Keratinocyte (primary cell): Measurements from ENCODE around the gene ZBTB26. TPM values are rescaled to one million over a fixed set of nuclear protein-coding genes. Genes with fewer than 3 reads are reported as not detected.

ENCODE experiments used
- DNase-seq: peaks from one replicate; pipeline ENCODE4 v3.0.0-alpha.2; 2011; ENCODE audit warnings: low read depth, missing footprints, low spot score
- FAIRE-seq: peaks from 2 replicates; lab custom pipeline; 2011; peaks lifted over from hg19 to GRCh38; lab: Jason Lieb, UNC
- H2AFZ ChIP-seq: 2 replicates; pipeline ENCODE4 v1.6.0; 2012; ENCODE audit warnings: low read length, control low read depth, inconsistent platforms; ENCODE audit not compliant: control insufficient read depth
- H3K27ac ChIP-seq: 2 replicates; pipeline ENCODE4 v1.5.1; 2011; ENCODE audit warnings: low read length; ENCODE audit not compliant: control insufficient read depth, insufficient read depth
- H3K27me3 ChIP-seq: 3 replicates; pipeline ENCODE4 v1.6.0; 2011; ENCODE audit warnings: low read length; ENCODE audit not compliant: control insufficient read depth, insufficient read depth; ENCODE audit errors: extremely low read depth
- H3K36me3 ChIP-seq, 2 experiments: 2 replicates in 1 of 2; 3 replicates in 1 of 2; pipeline ENCODE4 v1.5.1; 2011; ENCODE audit warnings: low read length in 2 of 2, mild to moderate bottlenecking in 1 of 2; ENCODE audit not compliant: control insufficient read depth in 2 of 2, insufficient read depth in 2 of 2; ENCODE audit errors: extremely low read depth in 1 of 2
- H3K4me1 ChIP-seq: 3 replicates; pipeline ENCODE4 v1.5.1; 2011; ENCODE audit warnings: low read length; ENCODE audit not compliant: control insufficient read depth, insufficient read depth; ENCODE audit errors: extremely low read depth
- H3K4me2 ChIP-seq: 3 replicates; pipeline ENCODE4 v1.6.0; 2011; ENCODE audit warnings: low read depth, low read length; ENCODE audit not compliant: control insufficient read depth, insufficient read depth; ENCODE audit errors: extremely low read depth
- H3K4me3 ChIP-seq, 3 experiments: fragments of 200-600 bp in 1 of 3; sonication (generic) in 1 of 3; 2 replicates in 2 of 3; 3 replicates in 1 of 3; pipeline ENCODE4 v1.5.1; 2011 to 2016; ENCODE audit warnings: low read length in 3 of 3, mild to moderate bottlenecking in 3 of 3, control low read depth in 2 of 3, inconsistent platforms in 1 of 3, low read depth in 1 of 3, mixed read lengths in 1 of 3, mixed run types in 1 of 3, moderate library complexity in 1 of 3; ENCODE audit not compliant: control insufficient read depth in 2 of 3, insufficient read depth in 2 of 3; ENCODE audit errors: extremely low read depth in 1 of 3
- H3K79me2 ChIP-seq: 2 replicates; pipeline ENCODE4 v1.6.0; 2012; ENCODE audit warnings: low read length; ENCODE audit not compliant: control insufficient read depth, insufficient read depth
- H3K9ac ChIP-seq: 3 replicates; pipeline ENCODE4 v1.6.0; 2011; ENCODE audit warnings: low read length; ENCODE audit not compliant: control insufficient read depth, insufficient read depth; ENCODE audit errors: extremely low read depth
- H3K9me1 ChIP-seq: 3 replicates; pipeline ENCODE4 v1.6.0; 2011; ENCODE audit warnings: low read length; ENCODE audit not compliant: control insufficient read depth, insufficient read depth; ENCODE audit errors: extremely low read depth
- H3K9me3 ChIP-seq: 2 replicates; pipeline ENCODE4 v1.5.1; 2012; ENCODE audit warnings: low read depth, low read length; ENCODE audit not compliant: control insufficient read depth
- H4K20me1 ChIP-seq: 3 replicates; pipeline ENCODE4 v1.6.0; 2011; ENCODE audit warnings: low read length; ENCODE audit not compliant: control insufficient read depth, insufficient read depth; ENCODE audit errors: extremely low read depth
- CTCF ChIP-seq, 3 experiments: IDR thresholded peaks in 1 of 3; conservative IDR thresholded peaks in 1 of 3; optimal IDR thresholded peaks in 1 of 3; 2 replicates in 2 of 3; 3 replicates in 1 of 3; pipeline versions ENCODE3 to v1.5.1; 2011; ENCODE audit warnings: low read length in 3 of 3, mild to moderate bottlenecking in 3 of 3, moderate library complexity in 2 of 3, control low read depth in 1 of 3, inconsistent platforms in 1 of 3; ENCODE audit not compliant: insufficient read depth in 2 of 3; ENCODE audit errors: extremely low read depth in 1 of 3
- EZH2 ChIP-seq: IDR thresholded peaks from one replicate; pipeline ENCODE4 v1.6.1; 2012; ENCODE audit warnings: inconsistent platforms, mild to moderate bottlenecking, low read length, moderate library complexity
- dilution Hi-C: fragments of 300-500 bp; cut with MboI; formaldehyde crosslinking; loops from one replicate; pipeline ENCODE4 v1.7.0; 2020; ENCODE audit warnings: low sequenced_read_pairs; ENCODE audit not compliant: extremely low pct_ligation_motif_present
- polyA plus RNA-seq, 5 experiments: library from polyadenylated mRNA; depleted of rRNA in 3 of 5; stranded (reverse) in 3 of 5; stranded (forward) in 1 of 5; unstranded in 1 of 5; fragments of >200 nt; gene quantifications; 1 replicate in 1 of 5; 2 replicates in 3 of 5; 3 replicates in 1 of 5; pipeline versions ENCODE4 v1.2.1 to v1.2.3, GENCODE V29; 2011 to 2012; ENCODE audit warnings: missing spikeins in 2 of 5, low read depth in 1 of 5, low replicate concordance in 1 of 5

The ZBTB26 gene
- polyA plus RNA-seq, 1 donor (not counting 4 experiments of a cell fraction or from before 2014, with no cell fraction given): 4.1 TPM

- H4K20me1 ChIP-seq: no peaks in the 10 kb centered on the region
- no peak overlapping the region for H2AFZ ChIP-seq
Measured at GRCh38 chr9:122941582-122942234, 10.4 kb upstream of the ZBTB26 start.

GRCh38 chr9:122940749-122941581 is 9.7 kb upstream of the ZBTB26 start, which contains the start of gene RABGAP1:
TSS of gene RABGAP1 (plus strand) at chr9:122941020. CDS start at chr9:122957060, 16,040 bp downstream.
- H3K79me2 ChIP-seq: peaks cover 49% of the 10 kb centered on the region
- dilution Hi-C loops: no loop called here

More at GRCh38 chr9:122941582-122942234, 10.4 kb upstream of the ZBTB26 start:
- Histone ChIP-seq H3K9me3 (no peaks in the 10 kb centered on the region), H3K27me3 (no peaks in the 10 kb centered on the region), H3K4me2 (peak overlapping the region; percentile 81), H3K79me2 (peaks cover 53% of the 10 kb centered on the region), H3K27ac (peak overlapping the region; percentile 69), H3K4me1 (peaks cover 28% of the 10 kb centered on the region), H3K9me1 (no peaks in the 10 kb centered on the region), H3K36me3 (no peaks in the 10 kb centered on the region), H3K4me3 (peak overlapping the region; percentile 59 to 81 (median 76)), H3K9ac (peak overlapping the region; percentile 90)
- dilution Hi-C loops: no loop called here
- FAIRE-seq (peak; percentile 29), DNase-seq (peak; percentile 21)
- no peak for TF ChIP-seq EZH2

More at GRCh38 chr9:122940749-122941581, 9.7 kb upstream of the ZBTB26 start, which contains the start of gene RABGAP1:
- Histone ChIP-seq H3K36me3 (peaks cover 0 to 2% of the 10 kb centered on the region in 2 experiments), H4K20me1 (no peaks in the 10 kb centered on the region), H3K27me3 (no peaks in the 10 kb centered on the region), H3K4me1 (peaks cover 28% of the 10 kb centered on the region), H3K27ac (peak within 1 kb of the TSS; percentile 69), H3K9me3 (no peaks in the 10 kb centered on the region), H2AFZ (peak within 1 kb of the TSS; percentile 95), H3K9me1 (no peaks in the 10 kb centered on the region), H3K9ac (peak within 1 kb of the TSS; percentile 90), H3K4me2 (peak within 1 kb of the TSS; percentile 96), H3K4me3 (peak within 1 kb of the TSS; percentile 59 to 81 (median 76))
- FAIRE-seq (peak; percentile 67), DNase-seq (peak; percentile 90)
- no peak for TF ChIP-seq EZH2
- no peak for TF ChIP-seq CTCF (optimal IDR thresholded peaks at IDR 0.05 in 1 of 3, IDR thresholded peaks at IDR 0.05 in 1 of 3, conservative IDR thresholded peaks at IDR 0.05 in 1 of 3; ENCODE audit: extremely low read depth in 1 of 3, insufficient read depth in 2 of 3, low read length in 3 of 3)
